CD4-positive, alpha-beta T cell treated with Interleukin-21 for 1 hour (primary cell): ENCODE results near the gene CRTAC1.

Experiments used
- DNase-seq: peaks from one replicate; pipeline ENCODE4 v3.0.0-alpha.2; 2020

The CRTAC1 gene

DNA sequence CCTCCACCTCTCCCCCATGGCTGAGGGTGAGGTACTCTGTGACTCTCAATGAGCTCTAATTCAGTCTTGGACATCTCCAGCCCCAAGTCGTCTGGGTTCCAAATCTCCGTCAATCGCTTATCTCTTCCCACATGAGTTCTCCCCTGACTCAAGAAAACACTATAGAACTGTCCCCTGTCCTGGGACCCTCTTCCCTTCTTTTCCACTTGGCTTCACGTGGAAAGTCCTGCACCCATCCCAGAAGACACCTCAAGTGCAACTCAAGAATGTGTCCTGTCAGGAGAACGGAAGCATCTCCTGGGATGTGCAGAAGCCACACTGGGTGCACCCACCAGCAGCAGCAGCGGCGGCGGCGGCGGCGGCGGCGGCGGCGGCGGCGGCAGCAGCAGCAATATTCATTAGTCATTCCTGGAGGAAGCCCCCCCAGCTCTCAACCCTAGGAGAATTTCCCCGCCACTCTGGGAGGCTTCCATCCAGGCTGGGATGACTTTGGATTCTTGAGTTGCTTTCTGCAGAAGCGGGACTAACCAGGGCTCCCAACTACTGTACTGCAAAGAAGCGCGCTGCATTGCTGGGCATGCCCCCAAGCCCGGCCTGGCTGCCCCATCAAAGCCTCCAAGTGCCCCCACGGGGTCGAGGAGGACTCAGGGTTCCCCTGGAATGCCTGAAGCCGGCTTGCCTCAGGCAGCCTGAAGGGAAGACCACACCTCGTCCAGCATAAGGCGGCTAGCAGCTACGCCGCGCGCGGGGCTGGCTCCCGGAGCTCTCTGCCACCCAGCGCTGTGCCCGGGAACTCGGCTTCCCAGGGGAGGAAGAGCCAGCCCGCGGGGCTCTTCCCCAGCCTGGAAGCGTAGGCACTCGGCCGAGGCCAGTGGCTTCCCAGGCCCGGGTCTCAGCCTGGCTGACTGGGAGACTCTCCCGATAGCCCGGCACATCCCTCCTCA lies 1.0 kb downstream of the CRTAC1 start:
- no peak for DNase-seq

DNA sequence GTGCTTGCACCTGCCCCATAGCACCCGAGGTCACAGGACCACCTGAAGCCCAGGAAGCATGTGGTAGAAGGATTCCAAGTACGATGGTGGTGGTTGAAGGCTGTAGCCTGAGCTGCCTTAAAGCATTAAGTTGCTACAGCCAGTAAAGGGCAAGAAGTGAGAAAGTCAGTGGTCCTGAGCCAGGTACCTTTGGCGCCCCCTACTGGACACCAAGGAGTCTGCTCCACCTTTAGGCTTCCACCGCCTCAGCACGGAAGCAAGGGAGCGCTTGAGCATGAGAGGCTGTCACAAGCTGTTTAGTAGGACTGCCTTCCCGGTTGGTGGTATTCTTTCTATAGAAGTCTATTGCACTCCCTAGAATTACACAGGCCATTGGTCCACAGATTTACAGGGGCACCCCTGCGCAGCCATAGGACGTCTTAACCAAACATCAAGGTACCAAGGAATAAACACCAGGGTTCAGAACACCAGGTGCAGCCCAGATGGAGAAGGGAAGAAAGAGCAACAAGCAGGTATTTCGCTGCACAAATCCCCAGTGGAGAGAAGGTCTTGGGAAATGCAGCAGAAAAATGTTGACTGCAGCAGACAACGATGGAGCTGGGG lies 2.2 kb downstream of the CRTAC1 start:
- DNase-seq, result peak; percentile 49

DNA sequence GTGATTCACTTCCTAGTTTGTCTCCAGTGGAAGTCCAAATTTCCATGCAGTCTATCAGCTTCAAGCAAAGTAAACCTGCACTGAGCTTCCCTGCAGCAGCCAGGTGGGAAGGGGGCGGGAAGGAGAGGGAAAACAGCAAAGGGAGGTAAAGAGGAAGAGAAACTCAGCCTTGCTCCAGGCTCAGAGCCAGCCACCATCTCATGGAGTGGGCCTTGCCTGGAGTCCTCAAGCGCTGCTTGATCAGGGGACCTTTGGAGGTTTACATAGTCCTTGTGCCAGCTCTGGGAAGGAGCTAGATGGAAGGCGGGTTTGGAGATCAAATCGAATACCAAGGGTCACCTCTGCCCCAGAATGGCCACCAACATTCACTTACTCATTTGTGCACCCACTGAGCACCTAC lies 7.4 kb downstream of the CRTAC1 start:
- DNase-seq, result no peak

DNA sequence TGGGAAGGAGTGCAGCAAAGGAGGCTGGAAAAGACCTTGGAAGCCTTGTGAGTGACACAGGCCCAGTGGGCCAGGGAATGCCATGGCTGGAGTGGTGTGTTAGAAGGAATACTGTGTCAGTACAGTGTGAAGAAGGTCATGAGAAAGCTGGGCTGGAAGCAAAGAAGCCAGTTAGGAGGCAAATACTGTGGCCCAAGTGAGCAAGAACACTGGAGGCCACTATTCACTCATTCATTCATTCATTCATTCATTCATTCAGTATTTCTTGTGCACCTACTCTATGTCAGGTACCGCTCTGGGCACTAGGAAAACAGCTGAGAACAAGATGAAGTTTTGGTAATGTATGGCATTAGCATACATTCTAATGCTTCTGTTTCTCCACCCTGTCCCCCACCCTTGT lies 9.6 kb downstream of the CRTAC1 start:
- DNase-seq, result no peak

DNA sequence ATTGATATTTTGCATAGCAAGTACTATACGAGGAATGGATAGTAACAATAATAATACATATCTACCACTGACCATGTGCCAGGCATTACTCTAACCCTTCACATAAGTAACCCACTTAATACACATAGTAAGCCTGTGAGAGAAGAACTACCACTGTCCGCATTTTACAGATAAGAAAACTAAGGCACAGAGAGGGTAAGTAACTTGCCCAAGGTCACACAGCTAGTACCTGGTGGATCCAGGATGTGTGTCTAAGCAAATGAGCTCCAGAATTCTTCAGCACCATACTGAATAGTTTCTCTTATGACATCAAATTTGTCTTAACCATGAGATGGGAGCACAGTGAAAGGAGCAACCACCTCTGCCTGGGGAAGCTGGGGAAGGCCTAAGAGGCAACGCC lies 10.2 kb downstream of the CRTAC1 start:
- DNase-seq, result no peak

DNA sequence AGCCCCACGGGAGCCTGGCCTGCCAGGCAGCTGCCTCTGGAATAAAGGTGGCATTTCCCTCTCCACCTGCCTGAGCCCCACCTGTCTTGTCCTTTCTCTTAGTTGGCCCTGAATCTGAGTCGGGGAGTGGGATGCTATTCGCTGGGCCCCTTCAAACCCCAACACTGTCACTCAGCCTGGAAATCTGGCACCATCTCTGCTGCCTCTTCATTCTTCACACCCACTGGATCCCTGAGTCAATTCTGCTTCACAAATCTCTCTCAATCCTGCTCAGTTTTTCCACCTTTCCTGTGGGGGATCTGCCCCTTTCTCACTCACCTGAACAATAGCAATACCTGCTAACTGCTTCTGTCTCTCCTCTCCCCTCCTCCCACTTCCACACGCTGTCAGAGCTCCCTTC lies 10.6 kb downstream of the CRTAC1 start:
- no peak for DNase-seq

DNA sequence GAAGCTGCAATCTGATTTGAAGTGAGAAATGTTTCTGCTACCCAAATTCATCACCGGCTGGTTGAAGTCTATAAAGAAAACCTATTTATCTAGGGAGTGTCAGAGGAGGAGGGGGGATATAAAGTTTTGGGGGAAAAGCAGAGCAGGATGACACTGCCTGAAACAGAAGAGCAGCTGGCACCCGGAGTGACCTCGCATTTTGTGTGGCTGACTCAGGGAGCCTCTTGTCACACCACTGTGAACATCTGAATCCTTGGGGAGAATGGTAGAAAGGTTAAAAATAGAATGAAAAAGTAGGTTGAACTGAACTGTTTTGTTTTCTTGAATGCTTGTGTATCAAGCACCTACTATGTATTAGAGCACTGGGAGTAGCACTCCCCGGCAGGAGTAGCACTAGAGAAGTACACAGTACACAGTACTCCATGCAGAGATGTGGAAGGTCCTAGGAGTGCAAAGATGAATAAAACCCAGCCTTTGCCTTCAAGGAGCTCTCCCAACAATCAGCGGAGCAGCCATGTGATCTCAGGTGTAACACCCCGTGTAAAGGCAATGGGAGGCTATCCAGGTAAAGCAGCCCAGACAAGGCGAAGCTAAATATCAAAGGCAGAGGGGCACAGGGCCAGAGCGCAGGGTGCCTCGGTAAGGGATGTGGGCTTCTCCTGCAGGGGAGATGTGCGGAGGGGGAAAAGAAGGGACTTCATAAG lies 13.5 kb downstream of the CRTAC1 start:
- DNase-seq, result no peak

DNA sequence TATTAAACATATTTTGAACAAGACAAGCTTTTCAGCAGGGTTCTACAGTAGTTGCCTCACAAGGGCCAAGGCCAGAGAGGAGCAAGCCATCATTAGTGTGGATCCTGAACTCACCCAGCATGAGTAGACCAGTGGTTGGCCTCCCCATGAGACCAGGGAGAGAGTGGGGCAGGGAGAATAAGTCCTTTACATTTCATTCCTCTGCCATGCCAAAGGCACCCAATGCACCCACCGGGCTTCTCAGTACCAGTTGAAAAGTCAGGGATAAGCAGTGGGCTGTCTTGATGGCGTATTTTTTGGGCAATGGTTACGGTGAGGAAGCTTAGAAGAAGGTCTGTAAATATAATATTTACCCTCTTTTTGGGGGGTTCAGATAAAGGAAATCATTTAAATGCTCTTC lies 16.6 kb downstream of the CRTAC1 start:
- no peak for DNase-seq

DNA sequence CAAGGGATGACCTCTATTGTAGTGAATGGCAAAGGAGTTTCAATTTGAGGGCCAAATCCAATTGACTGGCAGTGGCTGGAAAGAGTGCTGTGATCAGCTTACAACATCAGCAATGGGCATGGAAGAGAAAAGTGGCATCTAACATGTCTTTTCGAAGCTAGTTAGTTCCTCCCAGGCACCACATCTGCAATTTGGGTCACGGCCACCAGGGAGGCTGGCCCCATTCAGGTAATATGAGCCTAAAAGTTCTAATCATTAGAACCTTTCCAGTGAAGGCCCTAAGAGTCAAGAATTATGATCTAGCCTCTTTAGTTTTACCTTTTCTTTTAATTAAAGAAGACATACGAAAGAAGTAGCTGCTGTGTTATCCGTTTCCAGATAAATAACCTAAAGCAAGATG lies 17.3 kb downstream of the CRTAC1 start:
- DNase-seq, result no peak

DNA sequence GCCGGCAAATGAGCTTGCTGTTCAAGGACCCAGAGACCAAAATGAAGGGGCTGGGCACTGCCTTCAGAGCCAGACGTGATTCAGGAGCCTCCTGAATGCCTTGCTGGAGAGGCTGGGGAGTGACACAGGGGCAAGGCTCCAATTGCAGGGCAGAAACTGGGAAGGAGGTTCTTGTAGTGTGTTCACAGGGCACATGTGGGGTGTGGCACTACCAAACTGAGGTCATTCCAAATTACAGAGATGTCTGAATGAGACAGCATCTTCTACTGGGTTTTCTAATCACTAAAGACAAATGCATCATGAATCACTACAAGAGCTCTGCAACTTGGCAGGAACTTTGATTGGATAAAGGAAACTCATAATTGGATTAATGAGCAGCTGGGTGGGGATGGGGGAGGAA lies 17.8 kb downstream of the CRTAC1 start:
- DNase-seq, result no peak

DNA sequence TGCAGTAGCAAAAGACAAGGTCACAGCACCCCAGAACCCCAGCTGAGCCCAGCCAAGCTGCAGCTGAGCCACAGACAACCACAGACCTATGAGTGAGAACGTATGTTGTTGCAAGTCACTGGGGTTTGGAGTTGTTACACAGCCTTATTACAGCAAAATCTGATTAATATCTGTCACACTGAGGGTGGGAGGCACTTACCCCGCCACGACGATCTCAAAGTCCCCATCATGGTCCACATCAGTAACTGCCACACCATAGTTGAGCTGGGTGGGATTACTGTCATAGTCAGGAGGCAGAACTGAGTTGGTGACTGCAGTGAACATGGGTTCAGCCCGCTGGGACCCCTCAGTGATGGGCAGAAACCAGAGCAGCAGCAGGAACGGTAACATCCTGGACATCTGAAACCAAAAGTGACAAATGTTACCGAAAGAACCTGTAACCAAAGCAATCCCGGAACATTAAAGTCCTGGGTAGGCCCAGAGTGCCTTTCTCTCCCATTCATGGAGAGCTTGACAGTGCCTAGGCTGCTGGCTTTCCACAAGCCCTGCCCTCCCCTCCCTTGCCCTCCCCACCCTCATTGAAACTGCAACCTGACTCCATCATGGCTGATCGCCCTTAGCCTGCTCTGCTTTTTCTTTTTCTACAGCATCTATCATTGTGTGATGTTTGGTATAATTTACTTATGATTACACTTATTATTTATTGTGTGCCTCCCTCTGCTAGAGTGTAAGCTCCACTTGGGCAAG lies 19.3 kb downstream of the CRTAC1 start:
- DNase-seq, result no peak

DNA sequence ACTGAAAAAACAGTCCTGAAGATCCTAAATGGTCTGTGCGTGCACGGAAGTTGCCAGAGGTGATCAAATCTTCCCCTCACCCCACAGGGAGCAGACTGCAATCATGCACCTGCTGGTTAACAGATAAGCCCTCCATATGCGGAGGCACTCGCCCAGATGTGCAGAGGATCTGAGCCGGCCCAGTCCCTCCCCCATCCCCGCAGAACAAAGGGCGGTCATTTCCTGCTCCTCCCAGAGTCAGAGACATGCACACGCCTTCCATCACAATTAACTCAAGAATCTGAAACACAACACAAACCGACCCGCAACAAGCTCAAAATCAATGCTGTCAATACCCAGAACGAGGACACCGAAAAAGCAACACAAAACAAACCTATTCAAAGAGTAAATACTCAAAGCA lies 24.2 kb downstream of the CRTAC1 start:
- no peak for DNase-seq

DNA sequence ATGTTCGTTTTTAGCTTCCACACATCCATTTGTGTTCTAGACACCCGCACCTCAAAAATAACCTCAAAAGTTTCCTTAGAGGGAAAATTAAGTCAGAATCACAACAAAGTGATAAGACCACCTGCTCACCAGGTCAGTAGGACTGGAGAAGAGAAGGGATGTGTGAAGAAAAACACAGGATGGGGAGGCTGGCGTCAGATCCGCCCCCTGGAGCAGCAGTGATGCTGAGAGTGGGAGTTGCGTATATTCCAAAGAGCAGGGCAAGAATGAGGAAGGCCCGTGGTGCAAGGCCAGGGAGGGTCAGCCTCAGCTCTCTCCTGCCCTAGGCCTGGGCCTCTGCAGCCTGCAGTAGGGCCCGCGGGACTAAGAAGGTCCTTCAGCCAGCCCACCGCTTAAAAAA lies 28.7 kb downstream of the CRTAC1 start:
- no peak for DNase-seq

DNA sequence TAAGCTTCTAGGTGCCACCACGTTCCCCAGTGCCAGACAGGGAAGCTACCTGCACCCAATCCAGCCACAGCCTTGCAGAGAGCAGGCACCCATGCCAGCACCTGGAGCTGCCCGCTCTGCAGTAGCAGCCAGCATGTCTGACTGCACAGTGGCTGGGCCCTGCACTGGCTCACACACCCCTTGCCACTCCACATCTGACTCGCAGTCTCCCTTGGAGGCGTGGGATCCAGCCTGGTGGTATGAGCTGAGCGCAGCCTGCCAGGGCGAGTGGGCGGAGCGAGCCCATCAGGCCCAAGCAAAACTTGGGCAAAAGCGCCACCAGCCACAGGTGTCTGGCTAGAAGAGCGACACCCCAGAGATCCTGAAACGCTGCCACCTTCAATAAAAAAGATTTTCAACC lies 30.1 kb downstream of the CRTAC1 start:
- DNase-seq, result no peak

DNA sequence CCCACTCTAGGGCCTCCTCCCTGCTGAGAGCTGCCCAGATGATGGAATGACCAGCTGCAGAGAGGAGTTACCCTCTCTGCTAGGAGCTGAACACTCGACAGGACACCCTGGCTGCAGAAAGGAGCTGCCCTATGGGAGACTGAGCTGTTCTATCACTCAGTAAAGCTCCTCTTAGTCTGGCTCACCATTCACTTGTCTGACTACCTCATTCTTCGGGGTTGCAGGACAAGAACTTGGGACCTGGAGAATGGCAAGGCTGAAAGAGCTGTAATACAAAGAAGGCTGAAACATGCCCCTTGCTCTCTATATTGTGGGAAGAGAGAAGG lies 30.5 kb downstream of the CRTAC1 start:
- no peak for DNase-seq

DNA sequence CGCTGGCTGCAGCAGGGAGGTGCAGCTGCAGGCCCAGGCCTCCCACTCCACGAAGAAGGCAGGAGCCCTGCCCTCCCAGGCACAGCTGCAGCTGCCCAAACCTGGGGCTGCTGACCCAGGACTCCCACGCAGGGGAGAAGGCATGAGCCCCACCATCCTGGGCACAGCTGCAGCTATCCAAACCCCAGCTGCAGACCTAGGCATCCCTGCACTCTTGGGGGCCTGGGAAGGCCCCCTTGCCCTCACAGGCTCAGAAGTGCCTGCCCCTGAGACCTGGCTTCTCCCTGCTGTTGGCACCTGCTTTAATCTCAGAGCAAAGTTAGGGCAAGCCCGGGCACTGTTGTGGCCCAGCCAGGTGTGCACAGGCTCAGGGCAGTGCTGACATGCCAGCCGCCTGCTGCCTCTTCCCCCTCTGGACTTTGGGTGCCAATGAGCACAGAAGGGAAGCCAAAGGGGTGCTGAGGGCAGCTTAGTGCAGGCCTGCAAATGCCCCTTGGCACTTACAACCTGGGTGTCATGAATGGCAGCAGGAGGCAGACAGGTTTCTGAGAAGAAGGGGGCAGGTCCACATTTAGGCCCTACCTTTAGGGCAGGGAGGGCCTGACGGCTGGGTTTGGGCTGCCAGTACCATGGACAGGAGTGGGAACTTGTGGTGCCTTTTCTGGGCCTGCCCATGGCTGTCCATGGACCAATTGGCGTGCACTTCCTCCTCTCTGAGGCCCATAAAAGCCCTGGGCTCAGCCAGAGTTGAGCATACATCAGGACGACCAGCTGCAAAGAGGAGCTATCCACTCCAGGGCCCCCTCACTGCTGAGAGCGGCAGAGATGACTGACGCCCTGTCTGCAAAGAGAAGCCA lies 31.1 kb downstream of the CRTAC1 start:
- no peak for DNase-seq

DNA sequence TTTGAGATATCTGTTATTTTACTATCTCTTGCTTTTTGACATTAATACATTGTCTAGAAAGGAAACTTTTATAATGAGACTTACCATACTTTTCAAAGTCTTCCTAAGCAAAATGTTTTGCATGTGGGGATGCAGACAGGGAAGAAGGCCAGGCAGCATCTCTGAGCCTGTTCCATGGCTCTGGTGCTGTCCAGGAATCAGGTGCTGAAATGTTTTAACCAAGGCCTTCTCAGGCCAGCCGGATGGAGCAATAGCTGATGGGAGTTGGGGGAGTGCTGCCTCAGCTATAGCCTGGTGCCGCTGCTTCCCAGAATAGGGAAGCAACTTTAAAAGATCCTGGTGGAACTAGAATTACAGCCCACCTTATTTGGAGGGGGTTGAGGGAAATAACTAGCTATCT lies 38.5 kb downstream of the CRTAC1 start:
- no peak for DNase-seq

DNA sequence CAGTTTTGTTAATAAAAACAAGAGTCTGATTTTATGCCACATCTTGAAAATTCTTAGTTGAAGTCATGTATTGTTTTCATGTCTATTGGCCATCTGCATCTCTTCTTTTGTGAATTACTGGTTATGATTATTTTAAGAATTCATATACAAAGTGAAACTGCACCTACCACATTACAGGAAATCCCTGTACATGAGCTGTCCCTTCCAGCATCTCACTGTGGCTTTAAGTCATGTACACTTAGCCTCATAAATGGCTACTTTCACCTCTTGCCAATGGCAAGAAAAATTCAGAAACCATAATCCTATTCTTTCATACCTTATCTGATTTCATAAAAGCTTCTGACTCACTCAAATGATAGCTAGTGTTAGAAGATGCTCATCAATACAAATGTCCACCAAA lies 48.6 kb downstream of the CRTAC1 start:
- no peak for DNase-seq

DNA sequence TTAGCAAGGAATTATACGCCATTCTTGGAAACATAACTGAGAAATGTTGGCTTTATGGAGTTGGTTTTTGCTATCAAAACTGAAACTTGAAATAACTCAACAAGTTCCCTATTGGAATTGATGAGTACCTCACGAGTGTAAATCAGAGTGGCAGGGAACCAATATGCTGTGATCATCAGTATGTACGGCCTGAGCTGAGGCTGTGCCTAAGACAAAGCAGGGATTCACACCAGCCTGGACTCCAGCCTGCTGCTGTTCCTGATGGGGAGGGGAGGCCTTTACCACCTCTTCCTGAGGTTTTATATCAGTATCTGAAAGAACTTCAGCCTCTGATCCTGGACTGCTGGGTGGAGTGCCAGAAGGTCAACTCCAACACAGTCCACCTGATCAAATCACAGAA lies 52.7 kb downstream of the CRTAC1 start:
- no peak for DNase-seq

DNA sequence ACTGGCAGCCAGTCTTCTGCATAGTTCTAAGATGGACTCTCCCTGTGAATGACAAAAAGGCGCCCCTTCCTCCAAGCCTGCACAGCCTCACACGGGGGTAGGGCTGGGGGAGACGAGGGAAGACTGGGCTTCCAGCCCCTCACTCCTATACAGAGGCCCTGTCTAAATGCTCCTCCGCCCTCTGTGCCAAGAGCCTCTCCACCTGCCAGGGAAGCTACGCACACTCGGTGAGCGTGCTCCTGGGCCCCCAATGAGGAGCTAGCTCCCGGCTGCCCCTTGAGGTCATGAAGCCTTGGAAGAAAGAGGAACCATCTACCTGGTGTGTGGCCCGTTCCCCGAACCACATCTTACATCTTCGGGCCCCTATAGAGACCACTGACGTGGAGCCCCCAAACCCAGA lies 54.8 kb downstream of the CRTAC1 start:
- no peak for DNase-seq

DNA sequence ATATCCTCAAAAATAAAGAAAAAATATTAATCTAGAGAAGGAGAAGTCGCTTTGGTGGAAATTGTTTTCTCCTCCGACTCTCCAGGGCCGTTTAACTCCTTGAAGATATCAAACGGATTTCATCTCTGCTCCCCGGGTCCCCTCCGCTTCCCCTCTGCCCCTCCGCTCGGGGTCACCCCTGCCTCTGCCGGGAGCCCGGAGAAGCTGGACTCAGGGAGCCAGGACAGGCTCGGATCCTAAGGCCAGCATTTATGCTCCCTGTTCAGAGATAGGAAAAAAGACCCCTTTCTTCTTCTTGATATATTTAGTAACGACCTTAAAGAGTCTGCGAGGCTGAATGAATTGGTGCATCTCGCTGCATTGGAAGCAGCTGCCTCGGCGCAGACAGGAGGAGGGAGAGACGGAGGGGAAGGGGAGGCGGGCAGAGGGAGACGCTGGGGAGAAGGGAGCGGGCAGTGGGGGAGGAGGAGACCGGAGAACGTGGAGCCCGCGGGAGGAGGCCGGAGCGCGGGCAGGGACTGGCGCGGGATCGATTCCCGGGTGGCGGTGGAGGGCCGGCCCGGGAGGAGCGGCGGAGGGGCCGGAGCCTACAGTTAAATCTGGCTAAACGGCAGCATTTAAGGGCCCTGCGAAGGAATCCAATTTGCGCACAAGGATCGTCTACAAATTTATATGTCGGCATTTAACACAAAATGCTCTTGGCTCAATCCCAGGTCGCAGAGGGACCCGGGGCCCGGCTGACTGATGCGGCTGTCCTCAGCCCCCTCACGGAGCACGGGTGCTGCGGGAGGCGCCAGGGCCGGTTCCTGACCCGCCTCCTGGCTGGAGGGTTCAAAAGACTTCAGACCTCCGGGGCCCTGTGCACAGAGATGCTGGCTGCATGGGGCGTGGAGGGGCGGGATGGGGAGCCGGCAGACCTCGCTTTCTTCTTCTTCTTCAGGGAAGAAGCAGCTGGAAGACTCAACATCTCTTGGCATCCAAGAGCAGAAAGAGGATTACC lies 55.6 kb downstream of the CRTAC1 start:
- DNase-seq, result no peak
